Midbrain (tissue), 1 donor: ENCODE data around the gene PXYLP1.
A peak's percentile ranks its signal among the peaks of the same experiment; 100 is the strongest.

Experiments
- DNase-seq: peaks from one replicate; lab custom pipeline; 2025; lab: John Stamatoyannopoulos, UW

The PXYLP1 gene

GRCh38 chr3:141272906-141273662 lies 41.5 kb downstream of the PXYLP1 start:
- no peak for DNase-seq

GRCh38 chr3:141273700-141274410 lies 42.2 kb downstream of the PXYLP1 start:
- no peak for DNase-seq

GRCh38 chr3:141274411-141275031 lies 42.9 kb downstream of the PXYLP1 start:
- DNase-seq: no peak

GRCh38 chr3:141275032-141275422 lies 43.4 kb downstream of the PXYLP1 start:
- no peak for DNase-seq

GRCh38 chr3:141275511-141275910 lies 43.9 kb downstream of the PXYLP1 start:
- DNase-seq: no peak

GRCh38 chr3:141275973-141276372 lies 44.3 kb downstream of the PXYLP1 start:
- DNase-seq: no peak

- DNase-seq: no peak
Measured at GRCh38 chr3:141276398-141276797, 44.8 kb downstream of the PXYLP1 start.

GRCh38 chr3:141277451-141277850 lies 45.8 kb downstream of the PXYLP1 start:
- DNase-seq: no peak

GRCh38 chr3:141278196-141279076 lies 46.8 kb downstream of the PXYLP1 start:
- DNase-seq: no peak

GRCh38 chr3:141279077-141279967 lies 47.7 kb downstream of the PXYLP1 start:
- no peak for DNase-seq

GRCh38 chr3:141280086-141280485 lies 48.5 kb downstream of the PXYLP1 start:
- DNase-seq: peak; percentile 34

GRCh38 chr3:141280690-141281089 lies 49.1 kb downstream of the PXYLP1 start:
- DNase-seq: no peak

- DNase-seq: no peak
Measured at GRCh38 chr3:141285570-141285969, 53.9 kb downstream of the PXYLP1 start.

GRCh38 chr3:141286856-141287255 lies 55.2 kb downstream of the PXYLP1 start:
- no peak for DNase-seq

GRCh38 chr3:141287326-141287725 lies 55.7 kb downstream of the PXYLP1 start:
- no peak for DNase-seq

- DNase-seq: no peak
Measured at GRCh38 chr3:141288336-141288990, 56.8 kb downstream of the PXYLP1 start.

- no peak for DNase-seq
Measured at GRCh38 chr3:141289228-141289772, 57.7 kb downstream of the PXYLP1 start.

- DNase-seq: no peak
Measured at GRCh38 chr3:141291559-141292355, 60.1 kb downstream of the PXYLP1 start.

GRCh38 chr3:141292356-141293058 lies 60.9 kb downstream of the PXYLP1 start:
- DNase-seq: no peak
